HUES6 (cell line): Measurements from ENCODE around the gene BAIAP3.

ENCODE experiments used
- H3K27ac ChIP-seq: 2 replicates; pipeline ENCODE4 v1.7.0; 2013; ENCODE audit warnings: low read depth, mild to moderate bottlenecking, low read length, inconsistent platforms
- H3K27me3 ChIP-seq: 2 replicates; pipeline ENCODE4 v1.6.1; 2013; ENCODE audit warnings: low read length; ENCODE audit not compliant: control insufficient read depth, insufficient read depth
- H3K36me3 ChIP-seq: 2 replicates; pipeline ENCODE4 v1.6.1; 2013; ENCODE audit warnings: low read length; ENCODE audit not compliant: control insufficient read depth, insufficient read depth
- H3K4me1 ChIP-seq: 2 replicates; pipeline ENCODE4 v1.6.1; 2013; ENCODE audit warnings: low read length; ENCODE audit not compliant: control insufficient read depth, insufficient read depth
- H3K4me3 ChIP-seq: 2 replicates; pipeline ENCODE4 v1.5.1; 2013; ENCODE audit warnings: low read depth, low read length
- H3K9ac ChIP-seq: one replicate; pipeline ENCODE4 v1.6.1; 2013; ENCODE audit warnings: mild to moderate bottlenecking, low read length
- H3K9me3 ChIP-seq: 2 replicates; pipeline ENCODE4 v1.6.1; 2013; ENCODE audit warnings: low read depth, low read length; ENCODE audit not compliant: control insufficient read depth, insufficient read depth

The BAIAP3 gene

GRCh38 chr16:1299868-1300203, 33.6 kb upstream of the BAIAP3 start:
- Histone ChIP-seq H3K27me3 (peaks cover 7% of the 10 kb centered on the region; the same call in 1 of the 2 replicates), H3K9me3 (no peaks in the 10 kb centered on the region), H3K9ac (no peak overlapping the region), H3K27ac (no peak overlapping the region), H3K4me1 (peaks cover 24% of the 10 kb centered on the region; the same call in 1 of the 2 replicates), H3K36me3 (no peaks in the 10 kb centered on the region), H3K4me3 (no peak overlapping the region)

GRCh38 chr16:1300664-1301476, 32.6 kb upstream of the BAIAP3 start:
- Histone ChIP-seq H3K27me3 (peaks cover 7% of the 10 kb centered on the region; the same call in 1 of the 2 replicates), H3K36me3 (no peaks in the 10 kb centered on the region), H3K4me1 (peaks cover 18% of the 10 kb centered on the region; the same call in 1 of the 2 replicates), H3K9ac (no peak overlapping the region), H3K27ac (no peak overlapping the region), H3K9me3 (no peaks in the 10 kb centered on the region), H3K4me3 (peak overlapping the region; percentile 46)

- H3K4me3 ChIP-seq: no peak overlapping the region
- peaks cover 18% of the 10 kb centered on the region; the same call in 1 of the 2 replicates for H3K4me1 ChIP-seq
- H3K27ac ChIP-seq: no peak overlapping the region
- no peaks in the 10 kb centered on the region for H3K9me3 ChIP-seq
- H3K27me3 ChIP-seq: peaks cover 7% of the 10 kb centered on the region; the same call in 1 of the 2 replicates
- H3K9ac ChIP-seq: no peak overlapping the region
- H3K36me3 ChIP-seq: no peaks in the 10 kb centered on the region
These were observed 31.9 kb upstream of the BAIAP3 start for GRCh38 chr16:1301562-1301961.

GRCh38 chr16:1305823-1306222, 27.6 kb upstream of the BAIAP3 start:
- Histone ChIP-seq H3K27ac (no peak overlapping the region), H3K4me1 (peaks cover 14% of the 10 kb centered on the region; the same call in 1 of the 2 replicates)

GRCh38 chr16:1306334-1306733, 27.1 kb upstream of the BAIAP3 start:
- Histone ChIP-seq H3K36me3 (no peaks in the 10 kb centered on the region), H3K9me3 (no peaks in the 10 kb centered on the region), H3K27ac (no peak overlapping the region), H3K4me1 (peaks cover 16% of the 10 kb centered on the region), H3K4me3 (no peak overlapping the region), H3K9ac (no peak overlapping the region), H3K27me3 (no peaks in the 10 kb centered on the region)

More at GRCh38 chr16:1305823-1306222, 27.6 kb upstream of the BAIAP3 start:
- Histone ChIP-seq H3K36me3 (no peaks in the 10 kb centered on the region), H3K9ac (no peak overlapping the region), H3K9me3 (no peaks in the 10 kb centered on the region), H3K4me3 (no peak overlapping the region), H3K27me3 (no peaks in the 10 kb centered on the region)

- peaks cover 19% of the 10 kb centered on the region for H3K4me1 ChIP-seq
- H3K9ac ChIP-seq: no peak overlapping the region
- H3K36me3 ChIP-seq: peaks cover 12% of the 10 kb centered on the region
- H3K9me3 ChIP-seq: no peaks in the 10 kb centered on the region
- no peak overlapping the region for H3K27ac ChIP-seq
- H3K4me3 ChIP-seq: peak overlapping the region; percentile 98
- no peaks in the 10 kb centered on the region for H3K27me3 ChIP-seq
These were observed 25.1 kb upstream of the BAIAP3 start for GRCh38 chr16:1308036-1308976.

- Histone ChIP-seq H3K36me3 (peaks cover 20% of the 10 kb centered on the region), H3K9me3 (no peaks in the 10 kb centered on the region), H3K27me3 (no peaks in the 10 kb centered on the region), H3K4me3 (peak within 1 kb of the TSS; percentile 98), H3K9ac (peak within 1 kb of the TSS; percentile 100), H3K27ac (peak within 1 kb of the TSS; percentile 100), H3K4me1 (peaks cover 12% of the 10 kb centered on the region)
These were observed 24.2 kb upstream of the BAIAP3 start, which contains the start of gene UBE2I for GRCh38 chr16:1308977-1309885. Gene UBE2I, plus strand, starts transcription at chr16:1309636. Its CDS starts 4,395 bp downstream, at chr16:1314031.

GRCh38 chr16:1309888-1310831, 23.3 kb upstream of the BAIAP3 start:
- Histone ChIP-seq H3K4me1 (peaks cover 12% of the 10 kb centered on the region), H3K27me3 (no peaks in the 10 kb centered on the region), H3K36me3 (peaks cover 30% of the 10 kb centered on the region), H3K27ac (peak overlapping the region; percentile 34; the same call in 1 of the 2 replicates), H3K9me3 (no peaks in the 10 kb centered on the region), H3K4me3 (peak overlapping the region; percentile 98), H3K9ac (peak overlapping the region; percentile 84)

GRCh38 chr16:1310832-1311200, 22.6 kb upstream of the BAIAP3 start:
- H3K9ac ChIP-seq: peak overlapping the region; percentile 84
- H3K9me3 ChIP-seq: no peaks in the 10 kb centered on the region
- no peak overlapping the region for H3K27ac ChIP-seq
- peaks cover 36% of the 10 kb centered on the region for H3K36me3 ChIP-seq
- H3K27me3 ChIP-seq: no peaks in the 10 kb centered on the region
- H3K4me3 ChIP-seq: peak overlapping the region; percentile 98
- H3K4me1 ChIP-seq: peaks cover 12% of the 10 kb centered on the region
